GM10248 (cell line): Measurements from ENCODE around the gene TSSK1B.

ENCODE experiments used
- CTCF ChIA-PET: fragments of 300-600 bp; sonication (Branson Sonifier 250); formaldehyde crosslinking; extraction: SDS; loops from one replicate; lab custom pipeline; 2021; ENCODE audit warnings: antibody characterized with exemption; lab: Yijun Ruan, JAX
- POLR2A ChIA-PET: fragments of 350-650 bp; sonication (Branson Sonifier 250); formaldehyde crosslinking; extraction: SDS; loops from one replicate; lab custom pipeline; 2020; ENCODE audit warnings: antibody characterized with exemption; lab: Yijun Ruan, JAX
- DNase-seq: peaks from one replicate; pipeline ENCODE4 v3.0.0; 2012; ENCODE audit errors: extremely low spot score
- CTCF ChIP-seq: IDR thresholded peaks from 2 replicates; pipeline ENCODE4 v1.5.1; 2012; ENCODE audit warnings: mild to moderate bottlenecking, low read depth; ENCODE audit errors: extremely low read depth, missing control alignments, control extremely low read depth

The TSSK1B gene

DNA sequence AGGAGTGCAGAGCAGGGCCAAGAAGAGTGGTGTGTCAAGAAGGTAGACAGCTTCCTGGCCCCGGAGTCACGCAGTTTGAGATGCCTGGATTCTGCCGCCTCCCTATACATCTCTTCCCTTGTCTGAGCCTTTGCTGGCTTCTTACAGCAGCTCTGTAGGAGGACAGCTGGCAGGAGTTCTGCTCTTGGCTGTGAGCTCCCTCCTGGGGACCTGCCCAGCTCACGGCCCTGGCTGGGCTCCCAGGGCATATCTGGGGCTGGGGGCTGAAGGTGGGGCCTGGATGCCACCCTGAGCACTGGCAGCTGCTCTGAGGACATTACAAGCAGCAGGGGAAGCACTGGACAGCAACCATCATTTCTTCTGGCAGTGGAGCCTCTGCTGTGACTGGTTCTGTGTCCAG, 786 bp upstream of the TSSK1B start:
- TF ChIP-seq CTCF = no peak
- POLR2A ChIA-PET = no interaction called here
- CTCF ChIA-PET = no interaction called here
- no peak for DNase-seq

DNA sequence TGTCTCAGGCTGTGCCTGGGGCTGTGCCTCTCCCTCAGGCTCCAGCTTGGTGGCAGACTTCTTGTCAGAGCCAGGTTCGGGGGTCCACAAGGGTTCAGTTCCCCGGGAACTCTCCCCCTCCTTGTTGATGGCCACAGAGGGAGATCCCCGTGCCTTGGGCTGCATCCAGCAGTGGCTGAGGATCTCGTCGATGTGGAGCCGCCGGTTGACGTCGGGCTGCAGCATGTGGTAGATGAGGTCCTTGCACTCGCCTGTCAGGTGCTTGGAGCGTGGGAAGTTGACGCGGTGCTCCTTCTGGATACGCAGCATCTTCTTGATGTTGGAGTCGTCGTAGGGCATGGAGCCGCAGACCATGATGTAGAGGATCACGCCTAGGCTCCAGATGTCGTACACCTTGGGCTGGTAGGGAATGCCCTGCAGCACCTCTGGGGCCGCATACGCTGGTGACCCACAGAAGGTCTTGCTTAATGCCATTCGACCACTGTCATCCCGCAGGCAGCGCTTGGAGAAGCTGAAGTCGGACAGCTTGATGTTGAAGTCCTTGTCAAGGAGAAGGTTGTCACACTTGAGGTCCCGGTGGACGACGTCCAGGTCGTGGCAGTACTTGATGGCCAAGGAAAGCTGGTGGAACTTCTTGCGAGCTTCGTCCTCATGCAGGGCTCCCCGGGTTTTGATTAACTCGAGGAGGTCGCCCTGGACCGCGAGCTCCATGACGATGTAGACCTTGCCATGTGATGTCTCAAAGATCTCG, 752 bp downstream of the TSSK1B start:
- CTCF ChIA-PET = no interaction called here
- DNase-seq = no peak
- TF ChIP-seq CTCF = no peak
- POLR2A ChIA-PET = no interaction called here

DNA sequence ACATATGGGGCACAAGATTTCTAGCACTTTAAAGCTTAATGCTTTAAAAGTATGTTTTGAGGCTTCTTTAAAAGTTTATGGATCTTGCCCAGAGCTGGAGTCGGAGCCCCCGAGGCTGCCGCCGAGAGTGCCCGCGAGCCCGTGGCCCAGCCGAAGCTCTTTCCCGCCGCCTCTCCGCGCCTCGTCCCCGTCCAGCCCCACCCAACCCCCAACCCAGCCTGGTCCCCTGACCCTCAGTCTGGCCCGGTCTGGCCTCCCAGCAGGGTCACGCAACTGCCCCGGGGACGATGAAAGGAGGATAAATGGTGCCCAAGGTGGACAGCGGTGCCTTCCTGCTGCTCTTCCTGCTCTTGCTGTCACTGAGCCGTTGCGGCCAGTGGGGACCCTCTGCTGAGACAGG, 1.7 kb downstream of the TSSK1B start:
- no peak for TF ChIP-seq CTCF
- DNase-seq = no peak
- POLR2A ChIA-PET = no interaction called here
- CTCF ChIA-PET = interaction anchor here (1.7 kb wide), 1 partner anchor 13 kb away, joined by 4 read pairs; no protein-coding TSS in a partner anchor

DNA sequence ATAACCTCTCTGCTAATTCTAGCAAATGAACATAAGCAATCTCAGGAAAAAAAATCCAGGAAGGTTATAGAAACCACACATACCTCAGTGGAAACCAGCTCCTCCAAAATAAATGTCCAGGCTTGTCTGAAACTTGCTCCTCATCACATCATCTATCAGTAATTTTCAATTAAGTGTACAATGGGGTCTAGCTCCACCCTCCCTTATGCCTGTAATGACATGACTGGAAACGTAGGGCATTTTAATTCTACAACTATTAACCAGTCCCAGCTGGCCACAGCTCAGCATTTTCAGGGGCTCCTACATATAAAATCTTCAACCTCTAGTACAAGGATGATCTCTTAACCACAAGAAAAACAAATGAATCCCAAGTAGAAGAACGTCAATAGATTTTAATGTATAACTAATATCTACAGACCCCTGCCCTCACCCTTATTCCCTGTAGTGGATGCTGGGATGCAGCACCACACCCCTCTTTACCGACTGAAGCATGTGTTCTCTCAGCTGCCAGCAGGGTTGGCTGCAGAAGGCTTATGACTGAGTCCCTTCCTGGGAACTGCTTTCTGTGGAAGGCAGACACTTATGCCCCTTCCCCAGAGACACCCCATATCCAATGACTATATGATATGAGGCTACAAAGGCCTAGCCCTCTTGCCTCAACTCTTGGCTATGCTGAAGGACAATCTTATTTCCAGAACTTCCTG, 6.8 kb downstream of the TSSK1B start:
- DNase-seq = no peak
- no peak for TF ChIP-seq CTCF
- ChIA-PET CTCF (interaction anchor here (0.9 kb wide), 1 partner anchor 85 kb away, joined by 3 read pairs; the partner anchor contains the start of gene YTHDC2), POLR2A (no interaction called here)

- no peak for TF ChIP-seq CTCF
- ChIA-PET CTCF (no interaction called here), POLR2A (no interaction called here)
- no peak for DNase-seq
These were observed 8.9 kb downstream of the TSSK1B start for GRCh38 chr5:113425909-113426308.

- DNase-seq = no peak
- CTCF ChIA-PET = interaction anchor here (1.1 to 1.3 kb wide), 2 partner anchors 9 to 17 kb away, joined by 3 read pairs; no protein-coding TSS in a partner anchor
- no peak for TF ChIP-seq CTCF
- POLR2A ChIA-PET = no interaction called here
These were observed 13.1 kb downstream of the TSSK1B start for GRCh38 chr5:113421693-113422092.
